Measurements from ENCODE around the gene BRAF. TPM values are rescaled to one million over a fixed set of nuclear protein-coding genes. Genes with fewer than 3 reads are reported as not detected.

Gene BRAF
- total RNA-seq, 1 experiment from 2014 or later: 31.3 TPM

DNA sequence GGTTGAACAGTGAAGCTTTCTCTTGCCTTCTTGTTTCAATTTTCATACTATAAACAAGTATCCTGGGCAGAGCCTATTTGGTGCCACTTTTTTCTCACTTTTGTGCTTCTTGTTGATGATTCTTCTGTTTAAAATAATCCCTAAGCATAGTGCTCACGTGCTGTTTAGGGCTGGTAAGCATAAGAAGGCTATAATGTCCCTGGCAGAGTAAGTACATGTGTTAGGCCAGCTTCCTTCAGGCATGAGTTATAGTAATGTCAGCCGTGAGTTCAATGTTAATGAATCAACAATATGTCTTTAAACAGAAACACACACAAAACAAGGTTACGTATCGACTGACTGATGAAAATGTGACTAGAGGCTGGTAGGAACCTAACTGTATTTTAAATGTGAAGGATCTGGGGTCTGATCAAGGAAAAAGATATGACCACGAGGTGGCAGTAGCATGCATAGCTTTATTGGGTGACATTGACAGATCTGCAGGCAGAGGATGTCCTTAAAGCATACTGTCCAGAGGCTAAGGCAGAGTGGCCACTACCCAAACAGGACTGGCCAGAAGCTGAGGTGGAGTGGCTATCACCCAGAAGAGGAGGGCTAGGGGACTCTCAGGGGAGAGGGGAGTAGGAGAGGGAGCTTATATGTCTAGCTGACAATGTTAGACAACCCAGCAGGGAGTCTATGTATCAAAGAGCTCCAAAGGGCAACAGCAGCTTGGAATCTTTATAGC, 113.7 kb downstream of the BRAF start:
- intact Hi-C loops (cut with micrococcal nuclease; ENCODE audit: unreplicated experiment): loop anchor here (1.0 to 5.0 kb wide), 5 partner anchors 111 to 722 kb away; partner anchors contain the start of gene BRAF
- no peaks in the 10 kb centered on the region for H3K9me3 Mint-ChIP-seq (ENCODE audit: low read depth, unreplicated experiment)
- TF ChIP-seq, protein P1, sequence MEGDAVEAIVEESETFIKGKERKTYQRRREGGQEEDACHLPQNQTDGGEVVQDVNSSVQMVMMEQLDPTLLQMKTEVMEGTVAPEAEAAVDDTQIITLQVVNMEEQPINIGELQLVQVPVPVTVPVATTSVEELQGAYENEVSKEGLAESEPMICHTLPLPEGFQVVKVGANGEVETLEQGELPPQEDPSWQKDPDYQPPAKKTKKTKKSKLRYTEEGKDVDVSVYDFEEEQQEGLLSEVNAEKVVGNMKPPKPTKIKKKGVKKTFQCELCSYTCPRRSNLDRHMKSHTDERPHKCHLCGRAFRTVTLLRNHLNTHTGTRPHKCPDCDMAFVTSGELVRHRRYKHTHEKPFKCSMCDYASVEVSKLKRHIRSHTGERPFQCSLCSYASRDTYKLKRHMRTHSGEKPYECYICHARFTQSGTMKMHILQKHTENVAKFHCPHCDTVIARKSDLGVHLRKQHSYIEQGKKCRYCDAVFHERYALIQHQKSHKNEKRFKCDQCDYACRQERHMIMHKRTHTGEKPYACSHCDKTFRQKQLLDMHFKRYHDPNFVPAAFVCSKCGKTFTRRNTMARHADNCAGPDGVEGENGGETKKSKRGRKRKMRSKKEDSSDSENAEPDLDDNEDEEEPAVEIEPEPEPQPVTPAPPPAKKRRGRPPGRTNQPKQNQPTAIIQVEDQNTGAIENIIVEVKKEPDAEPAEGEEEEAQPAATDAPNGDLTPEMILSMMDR (IDR thresholded peaks at IDR 0.05; ENCODE audit: unreplicated experiment): peak; percentile 50
- no peak overlapping the region for H3K4me3 Mint-ChIP-seq (ENCODE audit: low read depth, unreplicated experiment)
- no peaks in the 10 kb centered on the region for H3K36me3 Mint-ChIP-seq (ENCODE audit: insufficient read depth, unreplicated experiment)
- BruUV-seq (replicated peaks): no TSS peak
- CTCF ChIA-PET: interaction anchor here (0.6 to 2.1 kb wide), 7 partner anchors 85 to 723 kb away, joined by 3 to 9 read pairs (median 5); partner anchors contain the start of gene MRPS33
- H3K27ac Mint-ChIP-seq (ENCODE audit: unreplicated experiment): no peak overlapping the region
- H3K27me3 Mint-ChIP-seq (ENCODE audit: unreplicated experiment): no peaks in the 10 kb centered on the region
- peak; percentile 71 for DNase-seq
- H3K4me1 Mint-ChIP-seq (ENCODE audit: low read depth, unreplicated experiment): no peaks in the 10 kb centered on the region

DNA sequence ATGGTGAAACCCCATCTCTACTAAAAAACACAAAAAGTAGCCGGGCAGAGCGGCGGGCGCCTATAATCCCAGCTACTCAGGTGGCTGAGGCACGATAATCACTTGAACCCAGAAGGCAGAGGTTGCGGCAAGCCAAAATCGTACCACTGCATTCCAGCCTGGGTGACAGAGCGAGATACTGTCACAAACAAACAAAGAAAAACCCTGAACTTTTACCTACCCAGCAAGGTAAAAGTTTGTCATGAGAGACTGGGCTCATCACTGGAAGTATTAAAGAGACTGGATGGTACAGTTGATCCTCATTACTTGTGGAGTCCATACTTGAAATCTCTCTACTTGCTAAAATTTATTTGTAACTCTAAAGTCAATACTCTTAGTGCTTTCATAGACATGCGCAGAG, 114.3 kb downstream of the BRAF start:
- H3K27me3 Mint-ChIP-seq (ENCODE audit: unreplicated experiment): no peaks in the 10 kb centered on the region
- H3K4me3 Mint-ChIP-seq (ENCODE audit: low read depth, unreplicated experiment): no peak overlapping the region
- no peaks in the 10 kb centered on the region for H3K9me3 Mint-ChIP-seq (ENCODE audit: low read depth, unreplicated experiment)
- no peak for DNase-seq
- intact Hi-C loops (cut with micrococcal nuclease; ENCODE audit: unreplicated experiment): loop anchor here (5.0 kb wide), 2 partner anchors 112 to 182 kb away; partner anchors contain the start of gene BRAF
- CTCF ChIA-PET: interaction anchor here (1.2 to 2.1 kb wide), 5 partner anchors 173 to 723 kb away, joined by 4 to 9 read pairs (median 6); partner anchors contain the start of gene MRPS33
- TF ChIP-seq, protein P1 (IDR thresholded peaks at IDR 0.05; ENCODE audit: unreplicated experiment): no peak
- BruUV-seq (replicated peaks): no TSS peak
- H3K4me1 Mint-ChIP-seq (ENCODE audit: low read depth, unreplicated experiment): no peaks in the 10 kb centered on the region
- H3K36me3 Mint-ChIP-seq (ENCODE audit: insufficient read depth, unreplicated experiment): no peaks in the 10 kb centered on the region
- no peak overlapping the region for H3K27ac Mint-ChIP-seq (ENCODE audit: unreplicated experiment)

DNA sequence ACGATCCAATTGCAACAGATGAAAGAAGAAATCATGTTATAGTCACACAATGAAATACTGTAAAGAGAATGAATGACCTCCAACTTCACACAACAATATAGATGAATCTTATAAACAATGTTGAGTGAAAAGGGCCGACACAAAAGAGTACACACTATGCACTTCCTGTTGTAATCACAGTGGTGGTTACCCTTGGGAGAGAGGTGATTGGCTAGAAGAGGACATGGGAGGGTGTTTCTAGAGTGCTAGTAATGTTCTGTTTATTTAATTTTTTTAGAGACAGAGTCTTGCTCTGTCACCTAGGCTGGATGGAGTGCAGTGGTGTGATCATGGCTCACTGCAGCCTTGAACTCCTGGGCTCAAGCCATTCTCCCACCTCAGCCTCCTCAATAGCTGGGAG, 145.8 kb downstream of the BRAF start:
- BruUV-seq (replicated peaks): no TSS peak
- intact Hi-C loops (cut with micrococcal nuclease; ENCODE audit: unreplicated experiment): no loop called here
- no peaks in the 10 kb centered on the region for H3K9me3 Mint-ChIP-seq (ENCODE audit: low read depth, unreplicated experiment)
- peaks cover 6% of the 10 kb centered on the region for H3K36me3 Mint-ChIP-seq (ENCODE audit: insufficient read depth, unreplicated experiment)
- CTCF ChIA-PET: no interaction called here
- H3K4me3 Mint-ChIP-seq (ENCODE audit: low read depth, unreplicated experiment): no peak overlapping the region
- no peaks in the 10 kb centered on the region for H3K27me3 Mint-ChIP-seq (ENCODE audit: unreplicated experiment)
- no peaks in the 10 kb centered on the region for H3K4me1 Mint-ChIP-seq (ENCODE audit: low read depth, unreplicated experiment)
- no peak overlapping the region for H3K27ac Mint-ChIP-seq (ENCODE audit: unreplicated experiment)
- DNase-seq: no peak
- TF ChIP-seq, protein P1 (IDR thresholded peaks at IDR 0.05; ENCODE audit: unreplicated experiment): no peak

DNA sequence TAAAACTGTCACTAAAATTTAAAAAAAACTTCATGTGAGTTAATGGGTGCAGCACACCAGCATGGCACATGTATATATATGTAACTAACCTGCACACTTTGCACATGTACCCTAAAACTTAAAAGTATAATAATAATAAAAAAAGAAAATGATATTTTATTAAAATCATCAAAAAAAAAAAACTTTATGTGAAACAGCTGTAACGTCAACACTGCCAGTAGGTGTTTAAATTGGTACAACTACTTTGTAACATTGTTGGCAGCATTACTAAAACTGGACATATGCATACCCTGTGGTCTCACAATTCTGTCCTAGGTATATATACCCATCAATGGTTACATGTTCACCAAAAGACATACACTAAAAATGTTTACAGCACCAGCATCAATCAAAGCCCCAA, 146.2 kb downstream of the BRAF start:
- BruUV-seq (replicated peaks): no TSS peak
- no peaks in the 10 kb centered on the region for H3K4me1 Mint-ChIP-seq (ENCODE audit: low read depth, unreplicated experiment)
- TF ChIP-seq, protein P1 (IDR thresholded peaks at IDR 0.05; ENCODE audit: unreplicated experiment): no peak
- DNase-seq: no peak
- no peaks in the 10 kb centered on the region for H3K27me3 Mint-ChIP-seq (ENCODE audit: unreplicated experiment)
- no peaks in the 10 kb centered on the region for H3K9me3 Mint-ChIP-seq (ENCODE audit: low read depth, unreplicated experiment)
- CTCF ChIA-PET: no interaction called here
- H3K4me3 Mint-ChIP-seq (ENCODE audit: low read depth, unreplicated experiment): no peak overlapping the region
- intact Hi-C loops (cut with micrococcal nuclease; ENCODE audit: unreplicated experiment): no loop called here
- H3K36me3 Mint-ChIP-seq (ENCODE audit: insufficient read depth, unreplicated experiment): peaks cover 6% of the 10 kb centered on the region
- H3K27ac Mint-ChIP-seq (ENCODE audit: unreplicated experiment): no peak overlapping the region
